OCI-LY1 (cell line): ENCODE results near the gene IFI27.

ENCODE experiments used
- H2AFZ ChIP-seq: fragments of 200-600 bp; sonication (generic), shearing (Covaris generic); 2 replicates; pipeline ENCODE4 v1.6.0; 2014; ENCODE audit warnings: antibody characterized with exemption, mild to moderate bottlenecking, low read length
- H3F3A ChIP-seq: fragments of 200-600 bp; sonication (generic), shearing (Covaris generic); 2 replicates; pipeline ENCODE4 v1.6.0; 2014; ENCODE audit warnings: mild to moderate bottlenecking, antibody characterized with exemption, low read length, moderate library complexity; ENCODE audit not compliant: insufficient read depth
- H3K27ac ChIP-seq: fragments of 200-600 bp; sonication (generic); 2 replicates; pipeline ENCODE4 v1.5.1; 2014; ENCODE audit warnings: low read length, mixed run types, mild to moderate bottlenecking, low read depth; ENCODE audit not compliant: poor library complexity, severe bottlenecking
- H3K27me3 ChIP-seq: fragments of 200-600 bp; sonication (generic); 2 replicates; pipeline ENCODE4 v1.6.0; 2014; ENCODE audit warnings: antibody characterized with exemption, mild to moderate bottlenecking, low read length, moderate library complexity; ENCODE audit not compliant: insufficient read depth
- H3K36me3 ChIP-seq: fragments of 200-600 bp; sonication (generic); 2 replicates; pipeline ENCODE4 v1.6.1; 2014; ENCODE audit warnings: mild to moderate bottlenecking, antibody characterized with exemption, low read length, moderate library complexity, mixed read lengths; ENCODE audit not compliant: insufficient read depth
- H3K4me1 ChIP-seq: fragments of 200-600 bp; sonication (generic); 2 replicates; pipeline ENCODE4 v1.5.1; 2014; ENCODE audit warnings: mild to moderate bottlenecking, low read length, moderate library complexity; ENCODE audit not compliant: insufficient read depth, severe bottlenecking
- H3K4me2 ChIP-seq: fragments of 200-600 bp; sonication (generic), shearing (Covaris generic); 2 replicates; pipeline ENCODE4 v1.6.1; 2014; ENCODE audit warnings: low read length
- H3K4me3 ChIP-seq: fragments of 200-600 bp; sonication (generic); 2 replicates; pipeline ENCODE4 v1.5.1; 2014; ENCODE audit warnings: low read length, low read depth, mild to moderate bottlenecking, mixed read lengths; ENCODE audit not compliant: poor library complexity, severe bottlenecking
- H3K79me2 ChIP-seq: fragments of 200-600 bp; shearing (Covaris generic); 2 replicates; pipeline ENCODE4 v1.6.1; 2016; ENCODE audit warnings: mixed run types, low read length, mixed read lengths; ENCODE audit not compliant: insufficient read depth
- H3K9ac ChIP-seq: fragments of 200-600 bp; sonication (generic), shearing (Covaris generic); 2 replicates; pipeline ENCODE4 v1.6.1; 2014; ENCODE audit warnings: mild to moderate bottlenecking, low read length, mixed read lengths
- H3K9me2 ChIP-seq: fragments of 200-600 bp; sonication (generic), shearing (Covaris generic); 2 replicates; pipeline ENCODE4 v1.6.1; 2014; ENCODE audit warnings: low read depth, mild to moderate bottlenecking, low read length, mixed read lengths
- H3K9me3 ChIP-seq: fragments of 200-600 bp; shearing (Covaris generic); 2 replicates; pipeline ENCODE4 v1.6.1; 2014; ENCODE audit warnings: low read length, mixed read lengths
- H4K20me1 ChIP-seq: fragments of 200-600 bp; sonication (generic), shearing (Covaris generic); 2 replicates; pipeline ENCODE4 v1.6.0; 2016; ENCODE audit warnings: mild to moderate bottlenecking, low read length; ENCODE audit not compliant: insufficient read depth
- EZH2 ChIP-seq: fragments of 200-600 bp; sonication (generic), shearing (Covaris generic); IDR thresholded peaks from 2 replicates; pipeline ENCODE4 v1.8.0; 2017; ENCODE audit warnings: borderline replicate concordance, mixed run types, mild to moderate bottlenecking, antibody characterized with exemption, low read length, moderate library complexity, mixed read lengths
- TF ChIP-seq, protein P1 (sequence below): fragments of 200-600 bp; sonication (generic), shearing (Covaris generic); IDR thresholded peaks from 2 replicates; pipeline ENCODE4 v1.5.1; 2017; ENCODE audit warnings: mild to moderate bottlenecking, antibody characterized with exemption, low read length, moderate library complexity, mixed read lengths

The IFI27 gene

GRCh38 chr14:94161981-94162380 lies 51.4 kb downstream of the IFI27 start:
- H3K9me2 ChIP-seq = no peaks in the 10 kb centered on the region
- H3K4me3 ChIP-seq = no peak overlapping the region
- H3K4me1 ChIP-seq = no peaks in the 10 kb centered on the region
- no peak overlapping the region for H3K4me2 ChIP-seq
- H3K9ac ChIP-seq = no peak overlapping the region
- TF ChIP-seq, protein P1, sequence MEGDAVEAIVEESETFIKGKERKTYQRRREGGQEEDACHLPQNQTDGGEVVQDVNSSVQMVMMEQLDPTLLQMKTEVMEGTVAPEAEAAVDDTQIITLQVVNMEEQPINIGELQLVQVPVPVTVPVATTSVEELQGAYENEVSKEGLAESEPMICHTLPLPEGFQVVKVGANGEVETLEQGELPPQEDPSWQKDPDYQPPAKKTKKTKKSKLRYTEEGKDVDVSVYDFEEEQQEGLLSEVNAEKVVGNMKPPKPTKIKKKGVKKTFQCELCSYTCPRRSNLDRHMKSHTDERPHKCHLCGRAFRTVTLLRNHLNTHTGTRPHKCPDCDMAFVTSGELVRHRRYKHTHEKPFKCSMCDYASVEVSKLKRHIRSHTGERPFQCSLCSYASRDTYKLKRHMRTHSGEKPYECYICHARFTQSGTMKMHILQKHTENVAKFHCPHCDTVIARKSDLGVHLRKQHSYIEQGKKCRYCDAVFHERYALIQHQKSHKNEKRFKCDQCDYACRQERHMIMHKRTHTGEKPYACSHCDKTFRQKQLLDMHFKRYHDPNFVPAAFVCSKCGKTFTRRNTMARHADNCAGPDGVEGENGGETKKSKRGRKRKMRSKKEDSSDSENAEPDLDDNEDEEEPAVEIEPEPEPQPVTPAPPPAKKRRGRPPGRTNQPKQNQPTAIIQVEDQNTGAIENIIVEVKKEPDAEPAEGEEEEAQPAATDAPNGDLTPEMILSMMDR = no peak
- TF ChIP-seq EZH2 = no peak
- no peak overlapping the region for H3K27ac ChIP-seq
- no peak overlapping the region for H2AFZ ChIP-seq
- H4K20me1 ChIP-seq = no peaks in the 10 kb centered on the region
- no peaks in the 10 kb centered on the region for H3F3A ChIP-seq
- H3K9me3 ChIP-seq = no peaks in the 10 kb centered on the region
- H3K27me3 ChIP-seq = no peaks in the 10 kb centered on the region
- no peaks in the 10 kb centered on the region for H3K79me2 ChIP-seq
- no peaks in the 10 kb centered on the region for H3K36me3 ChIP-seq

GRCh38 chr14:94162466-94162865 lies 51.9 kb downstream of the IFI27 start:
- Histone ChIP-seq H3K27ac (no peak overlapping the region), H3K4me1 (no peaks in the 10 kb centered on the region), H3K9me3 (no peaks in the 10 kb centered on the region), H3K36me3 (no peaks in the 10 kb centered on the region), H3K9me2 (no peaks in the 10 kb centered on the region), H3K9ac (no peak overlapping the region), H3K27me3 (no peaks in the 10 kb centered on the region), H3F3A (no peaks in the 10 kb centered on the region), H3K4me3 (no peak overlapping the region), H3K79me2 (no peaks in the 10 kb centered on the region), H2AFZ (no peak overlapping the region), H3K4me2 (no peak overlapping the region), H4K20me1 (no peaks in the 10 kb centered on the region)
- no peak for TF ChIP-seq EZH2
- TF ChIP-seq, protein P1 = no peak

DNA sequence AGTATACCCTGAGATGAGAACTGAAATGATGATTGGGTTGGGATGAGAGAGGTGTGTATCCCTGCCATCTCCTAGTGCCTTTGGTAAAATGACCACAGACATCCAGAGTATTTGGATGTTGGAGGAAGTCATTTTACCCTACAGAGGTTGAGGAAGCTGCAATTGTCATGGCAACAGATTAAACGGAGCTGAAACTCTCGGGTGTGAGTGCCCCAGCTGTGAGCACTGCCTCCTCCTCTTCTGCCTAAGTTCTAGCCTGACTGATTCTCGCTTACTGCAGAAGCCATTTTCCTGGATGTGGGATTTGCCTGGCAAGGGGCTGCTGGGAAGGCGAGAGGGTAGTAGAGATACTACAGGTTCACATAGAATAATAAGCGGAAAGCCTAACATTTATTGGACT lies 53.3 kb downstream of the IFI27 start:
- Histone ChIP-seq H3K9me2 (no peaks in the 10 kb centered on the region), H3K4me2 (no peak overlapping the region), H2AFZ (no peak overlapping the region), H3K9ac (no peak overlapping the region), H3K4me1 (no peaks in the 10 kb centered on the region), H3K79me2 (no peaks in the 10 kb centered on the region), H3K4me3 (no peak overlapping the region), H4K20me1 (no peaks in the 10 kb centered on the region), H3F3A (no peaks in the 10 kb centered on the region), H3K27ac (no peak overlapping the region), H3K27me3 (no peaks in the 10 kb centered on the region), H3K36me3 (no peaks in the 10 kb centered on the region), H3K9me3 (no peaks in the 10 kb centered on the region)
- TF ChIP-seq, protein P1 = no peak
- TF ChIP-seq EZH2 = no peak
